ENCODE measurements around the gene PLCXD3.
A peak's percentile ranks its signal among the peaks of the same experiment; 100 is the strongest.
"Not testable (repeated sequence)": the region's sequence is repeated elsewhere in the genome, so short reads cannot be mapped to it uniquely, and the experiment has no call there.

Gene PLCXD3

GRCh38 chr5:41510176-41510831, at the start of gene PLCXD3:
Gene PLCXD3 (minus strand): TSS chr5:41510601. CDS start chr5:41510526, 75 bp downstream.
- DNase-seq, result peak; percentile 97

GRCh38 chr5:41559184-41559583, 48.8 kb upstream of the PLCXD3 start:
- no peak for DNase-seq

GRCh38 chr5:41558295-41558694, 47.9 kb upstream of the PLCXD3 start:
- DNase-seq, result no peak

- DNase-seq, result no peak
Measured at GRCh38 chr5:41547991-41548390, 37.6 kb upstream of the PLCXD3 start.

- no peak for DNase-seq
Measured at GRCh38 chr5:41542183-41542582, 31.8 kb upstream of the PLCXD3 start.

- DNase-seq, result no peak
Measured at GRCh38 chr5:41539454-41539853, 29.1 kb upstream of the PLCXD3 start.

- DNase-seq, result no peak
Measured at GRCh38 chr5:41537581-41537980, 27.2 kb upstream of the PLCXD3 start.

- DNase-seq, result no peak
Measured at GRCh38 chr5:41532485-41532884, 22.1 kb upstream of the PLCXD3 start.

- DNase-seq, result no peak
Measured at GRCh38 chr5:41527201-41527779, 16.9 kb upstream of the PLCXD3 start.

GRCh38 chr5:41526699-41527098, 16.3 kb upstream of the PLCXD3 start:
- DNase-seq, result no peak

- peak; percentile 38 for DNase-seq
Measured at GRCh38 chr5:41524174-41524573, 13.8 kb upstream of the PLCXD3 start.

GRCh38 chr5:41522193-41522786, 11.9 kb upstream of the PLCXD3 start:
- no peak for DNase-seq

- peak; percentile 48 for DNase-seq
Measured at GRCh38 chr5:41519801-41520200, 9.4 kb upstream of the PLCXD3 start.

- no peak for DNase-seq
Measured at GRCh38 chr5:41517909-41518308, 7.5 kb upstream of the PLCXD3 start.

GRCh38 chr5:41511241-41511640, 840 bp upstream of the PLCXD3 start:
- no peak for DNase-seq

GRCh38 chr5:41509399-41510175, 814 bp downstream of the PLCXD3 start:
- no peak for DNase-seq

- DNase-seq, result no peak
Measured at GRCh38 chr5:41508696-41509398, 1.6 kb downstream of the PLCXD3 start.

- DNase-seq, result no peak
Measured at GRCh38 chr5:41508186-41508585, 2.2 kb downstream of the PLCXD3 start.

- peak; percentile 96 for DNase-seq
Measured at GRCh38 chr5:41507501-41507900, 2.9 kb downstream of the PLCXD3 start.

GRCh38 chr5:41503860-41504259, 6.5 kb downstream of the PLCXD3 start:
- peak; percentile 66 for DNase-seq

GRCh38 chr5:41503310-41503709, 7.1 kb downstream of the PLCXD3 start:
- no peak for DNase-seq

GRCh38 chr5:41493490-41494126, 16.8 kb downstream of the PLCXD3 start:
- not testable (repeated sequence) for DNase-seq

- no peak for DNase-seq
Measured at GRCh38 chr5:41485533-41485932, 24.9 kb downstream of the PLCXD3 start.

Measured in NCI-H748 treated with DMSO at 0.1 percent for 48 hours (cell line).